Measurements from ENCODE around the gene SRGAP3. TPM values are rescaled to one million over a fixed set of nuclear protein-coding genes. Genes with fewer than 3 reads are reported as not detected.

The SRGAP3 gene
- total RNA-seq, 4 donors from 2014 or later = 2.0 to 6.9 (median 4.8) TPM

DNA sequence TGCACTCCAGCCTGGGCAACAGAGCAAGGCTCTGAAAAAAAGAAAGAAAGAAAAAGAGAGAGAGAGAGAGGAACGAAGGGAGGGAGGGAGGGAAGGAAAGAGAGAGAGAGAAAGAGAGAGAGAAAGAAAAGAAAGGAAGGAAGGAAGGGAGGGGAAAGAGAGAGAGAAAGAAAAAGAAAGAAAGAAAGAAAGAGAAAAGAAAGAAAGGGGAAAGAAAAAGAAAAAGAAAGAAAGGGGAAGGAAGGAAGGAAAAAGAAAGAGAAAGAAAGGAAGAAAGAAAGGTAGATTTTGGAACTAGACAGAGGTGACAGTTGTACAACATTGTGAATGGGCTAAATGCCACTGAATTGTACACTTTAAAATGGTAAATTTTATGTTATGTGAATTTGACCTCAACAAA lies 5.3 kb upstream of the SRGAP3 start:
- no peak for ATAC-seq
- H3K27ac ChIP-seq = no peak overlapping the region
- peaks cover 0 to 12% (median 0%) of the 10 kb centered on the region in 3 donors for H3K9me3 ChIP-seq
- TF ChIP-seq POLR2A (IDR thresholded peaks at IDR 0.05) (no peak), POLR2AphosphoS5 (IDR thresholded peaks at IDR 0.05) (no peak), EP300 (IDR thresholded peaks at IDR 0.05) (no peak)
- TF ChIP-seq, protein P1, sequence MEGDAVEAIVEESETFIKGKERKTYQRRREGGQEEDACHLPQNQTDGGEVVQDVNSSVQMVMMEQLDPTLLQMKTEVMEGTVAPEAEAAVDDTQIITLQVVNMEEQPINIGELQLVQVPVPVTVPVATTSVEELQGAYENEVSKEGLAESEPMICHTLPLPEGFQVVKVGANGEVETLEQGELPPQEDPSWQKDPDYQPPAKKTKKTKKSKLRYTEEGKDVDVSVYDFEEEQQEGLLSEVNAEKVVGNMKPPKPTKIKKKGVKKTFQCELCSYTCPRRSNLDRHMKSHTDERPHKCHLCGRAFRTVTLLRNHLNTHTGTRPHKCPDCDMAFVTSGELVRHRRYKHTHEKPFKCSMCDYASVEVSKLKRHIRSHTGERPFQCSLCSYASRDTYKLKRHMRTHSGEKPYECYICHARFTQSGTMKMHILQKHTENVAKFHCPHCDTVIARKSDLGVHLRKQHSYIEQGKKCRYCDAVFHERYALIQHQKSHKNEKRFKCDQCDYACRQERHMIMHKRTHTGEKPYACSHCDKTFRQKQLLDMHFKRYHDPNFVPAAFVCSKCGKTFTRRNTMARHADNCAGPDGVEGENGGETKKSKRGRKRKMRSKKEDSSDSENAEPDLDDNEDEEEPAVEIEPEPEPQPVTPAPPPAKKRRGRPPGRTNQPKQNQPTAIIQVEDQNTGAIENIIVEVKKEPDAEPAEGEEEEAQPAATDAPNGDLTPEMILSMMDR (IDR thresholded peaks at IDR 0.05) = no peak
- WGBS, 2 donors (ENCODE audit: low coverage in 1 of 2) = 100% methylated on average over 1 of the region's 1 CpG
- H3K4me3 ChIP-seq = no peak overlapping the region
- peaks cover 0 to 8% (median 0%) of the 10 kb centered on the region in 3 donors for H3K4me1 ChIP-seq
- no peaks in the 10 kb centered on the region for H3K36me3 ChIP-seq
- no peaks in the 10 kb centered on the region for H3K27me3 ChIP-seq

DNA sequence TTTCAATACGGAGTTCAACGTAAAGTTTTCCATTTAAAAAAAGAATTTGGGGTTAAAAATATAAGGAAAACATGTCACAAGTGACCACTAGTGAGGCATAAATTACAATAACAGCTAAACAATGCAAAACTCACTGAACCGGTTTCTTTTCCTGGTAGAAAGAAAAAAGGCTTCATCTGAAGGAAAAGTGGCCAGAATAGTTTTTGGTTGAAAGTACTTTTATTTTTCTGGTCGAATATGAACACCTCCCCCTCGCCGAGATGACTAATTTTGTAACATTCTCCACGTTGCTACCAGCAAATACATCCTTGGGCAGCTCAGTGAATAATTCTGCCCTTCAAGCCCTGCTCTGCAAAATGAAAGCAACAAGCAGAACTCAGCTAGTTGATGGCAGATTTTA lies 3.9 kb upstream of the SRGAP3 start:
- no peaks in the 10 kb centered on the region for H3K27me3 ChIP-seq
- H3K4me3 ChIP-seq = no peak overlapping the region
- no peaks in the 10 kb centered on the region for H3K36me3 ChIP-seq
- peaks cover 0 to 22% (median 0%) of the 10 kb centered on the region in 3 donors for H3K4me1 ChIP-seq
- no peak overlapping the region for H3K27ac ChIP-seq
- no peak for ATAC-seq
- 68 to 79% methylated on average over 4 to 7 of the region's 7 CpGs for WGBS, 2 donors (ENCODE audit: low coverage in 1 of 2)
- TF ChIP-seq POLR2A (IDR thresholded peaks at IDR 0.05) = no peak
- TF ChIP-seq, protein P1 (IDR thresholded peaks at IDR 0.05) = no peak
- TF ChIP-seq POLR2AphosphoS5 (IDR thresholded peaks at IDR 0.05) = no peak
- TF ChIP-seq EP300 (IDR thresholded peaks at IDR 0.05) = no peak
- H3K9me3 ChIP-seq = peaks cover 0 to 12% (median 0%) of the 10 kb centered on the region in 3 donors

DNA sequence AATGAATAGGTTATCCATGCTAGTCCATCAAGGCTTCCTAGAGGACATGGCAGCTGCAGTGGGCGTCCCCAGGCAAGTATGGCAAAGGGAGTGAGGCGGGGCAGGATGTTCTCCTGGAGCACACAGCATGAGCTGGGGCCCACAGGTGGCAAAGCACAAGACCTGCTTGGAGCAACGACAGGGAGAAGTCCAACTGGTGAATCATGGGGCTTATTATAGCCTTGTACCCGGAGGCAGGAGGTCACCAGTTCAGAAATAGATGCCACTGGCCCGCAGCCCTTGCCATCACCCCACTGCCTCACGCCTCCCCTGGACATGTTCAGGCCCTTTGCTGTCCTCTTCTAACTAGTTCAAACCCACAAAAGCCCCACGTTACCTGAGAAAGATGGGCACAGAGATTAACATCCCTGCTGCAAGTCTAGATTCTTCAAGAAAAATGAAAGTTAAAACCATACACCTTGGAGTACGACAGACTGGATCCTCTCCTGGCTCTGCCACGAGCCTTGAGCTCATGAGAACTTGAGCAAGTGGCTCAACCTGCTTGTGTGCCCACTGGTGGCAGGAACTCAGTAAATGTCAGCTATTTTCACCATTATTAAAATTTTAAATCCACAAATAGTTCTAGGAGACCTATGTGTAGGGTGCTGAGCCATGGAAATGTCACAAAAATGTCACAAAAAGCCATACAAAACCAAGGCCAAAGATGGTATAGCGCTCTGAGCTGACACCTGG lies 1.8 kb upstream of the SRGAP3 start:
- no peak overlapping the region for H3K27ac ChIP-seq
- no peak for ATAC-seq
- H3K4me3 ChIP-seq = no peak overlapping the region
- no peaks in the 10 kb centered on the region for H3K9me3 ChIP-seq
- H3K4me1 ChIP-seq = peaks cover 0 to 33% (median 0%) of the 10 kb centered on the region in 3 donors
- no peaks in the 10 kb centered on the region for H3K36me3 ChIP-seq
- WGBS, 2 donors (ENCODE audit: low coverage in 1 of 2) = 83 to 86% methylated on average over 1 to 6 of the region's 10 CpGs
- no peak for TF ChIP-seq POLR2AphosphoS5 (IDR thresholded peaks at IDR 0.05)
- no peak for TF ChIP-seq POLR2A (IDR thresholded peaks at IDR 0.05)
- TF ChIP-seq, protein P1 (IDR thresholded peaks at IDR 0.05) = no peak
- no peak for TF ChIP-seq EP300 (IDR thresholded peaks at IDR 0.05)
- no peaks in the 10 kb centered on the region for H3K27me3 ChIP-seq

DNA sequence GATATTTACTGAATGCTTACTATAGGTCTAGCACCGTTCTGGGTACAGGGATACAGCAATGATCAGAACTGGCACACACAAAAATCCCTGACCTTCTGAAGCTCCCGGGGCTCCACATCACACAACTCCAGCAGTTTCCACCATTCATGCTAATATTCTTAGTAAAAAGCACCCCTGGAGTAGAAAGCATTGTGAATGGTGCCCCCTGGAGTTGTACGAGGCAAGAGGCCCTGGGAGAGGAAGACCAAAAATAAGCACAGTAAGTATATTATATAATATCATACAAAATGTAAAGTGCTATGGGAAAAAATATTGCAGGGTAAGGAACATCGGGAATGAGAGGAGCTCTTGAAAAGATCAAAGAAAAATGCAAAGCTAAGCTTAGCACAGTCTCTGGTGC lies 790 bp upstream of the SRGAP3 start:
- H3K9me3 ChIP-seq = no peaks in the 10 kb centered on the region
- peaks cover 0 to 33% (median 0%) of the 10 kb centered on the region in 3 donors for H3K4me1 ChIP-seq
- H3K27ac ChIP-seq = peak overlapping the region in 3 of 4 donors; percentile 33 to 63 (median 45)
- no peak for ATAC-seq
- no peaks in the 10 kb centered on the region for H3K36me3 ChIP-seq
- TF ChIP-seq POLR2AphosphoS5 (IDR thresholded peaks at IDR 0.05) (no peak), EP300 (IDR thresholded peaks at IDR 0.05) (no peak), POLR2A (IDR thresholded peaks at IDR 0.05) (no peak)
- TF ChIP-seq, protein P1 (IDR thresholded peaks at IDR 0.05) = no peak
- H3K27me3 ChIP-seq = no peaks in the 10 kb centered on the region
- H3K4me3 ChIP-seq = no peak overlapping the region
- 21 to 40% methylated on average over 3 to 4 of the region's 4 CpGs for WGBS, 2 donors (ENCODE audit: low coverage in 1 of 2)

Data from gastroesophageal sphincter (tissue), 4 donors.